GM19239 (cell line): ENCODE results near the gene ZNF155.

Source experiments
- DNase-seq: peaks from one replicate; pipeline ENCODE4 v3.0.0; 2011; ENCODE audit warnings: low spot score; ENCODE audit not compliant: insufficient read length
- FAIRE-seq: peaks from 2 replicates; lab custom pipeline; 2011; peaks lifted over from hg19 to GRCh38; lab: Jason Lieb, UNC

ZNF155 gene

DNA sequence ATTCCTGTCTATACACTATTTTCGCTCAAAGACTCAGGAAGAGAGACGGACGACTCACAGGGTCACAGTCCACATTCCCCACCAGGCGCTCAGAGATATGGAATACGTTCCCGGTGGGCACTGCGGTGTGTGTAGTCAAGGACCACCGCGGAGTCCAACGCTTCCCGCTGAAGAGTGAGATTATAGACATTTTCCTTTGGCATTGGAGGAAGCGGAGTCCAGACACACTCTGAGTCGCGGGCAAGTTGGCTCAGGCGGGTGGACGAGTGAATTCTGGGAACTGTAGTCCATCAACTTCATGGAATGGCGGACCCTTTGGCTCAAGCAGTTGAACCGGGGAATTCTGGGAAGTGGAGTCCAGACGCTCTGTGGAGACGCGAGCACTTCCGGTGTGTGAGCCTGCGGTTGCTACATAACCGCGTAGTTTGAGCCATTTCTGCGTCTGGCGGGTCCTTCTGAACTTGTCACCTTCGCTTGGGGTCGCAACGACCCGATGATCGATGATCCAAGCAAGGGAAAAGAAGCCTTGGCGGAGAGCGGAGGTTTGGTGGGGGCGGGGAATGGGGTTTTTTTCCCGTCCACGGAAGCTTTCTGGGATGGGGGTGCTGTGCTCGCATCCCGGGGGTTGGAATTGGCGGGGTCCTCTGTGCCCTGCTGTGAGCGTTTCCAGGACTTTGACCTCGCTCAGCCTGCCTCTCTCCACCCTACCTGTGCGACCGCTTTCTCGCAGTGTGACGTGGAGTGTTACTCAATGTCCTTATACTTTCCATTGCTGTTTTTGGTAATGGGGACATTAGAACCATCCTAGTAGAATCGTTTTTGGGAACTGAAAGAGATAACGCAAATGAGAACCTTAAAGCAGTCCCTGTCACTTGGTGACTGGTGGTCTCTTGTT is 18.8 kb downstream of the ZNF155 start, which contains the start of gene ZNF230:
ZNF230 (plus strand) TSS at position 392 of the 895 bp plus-strand sequence. CDS start 4,122 bp downstream, outside the sequence.
- peak; percentile 99 for FAIRE-seq
- DNase-seq, result peak; percentile 66

DNA sequence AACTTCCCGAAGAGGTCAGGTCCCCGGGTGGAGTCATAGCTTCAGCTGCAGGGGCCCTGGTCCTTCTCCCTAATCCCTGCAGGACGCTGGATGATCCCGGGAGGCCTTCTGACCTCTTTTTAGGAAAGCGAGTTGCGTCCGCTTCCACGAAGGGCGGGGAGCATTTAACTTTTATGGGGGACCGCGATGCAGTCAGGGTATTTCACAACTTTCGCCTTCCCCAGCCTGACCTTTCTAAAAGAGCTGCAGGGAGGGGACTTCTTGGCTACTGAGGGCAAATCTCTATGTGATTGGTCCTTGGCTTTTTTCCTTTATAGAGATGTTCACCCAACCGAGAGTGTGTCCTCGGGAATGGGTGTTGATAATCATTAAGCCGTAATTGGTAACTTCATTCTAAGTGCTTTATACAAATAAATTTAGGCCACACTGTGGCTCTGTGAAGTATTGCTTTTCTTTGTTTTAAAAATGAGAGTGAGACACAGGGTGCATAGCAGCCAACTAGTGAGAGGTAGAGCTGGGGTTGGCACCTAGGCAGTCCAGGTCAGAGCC is 19.5 kb downstream of the ZNF155 start:
- FAIRE-seq (peak; percentile 87), DNase-seq (no peak)

DNA sequence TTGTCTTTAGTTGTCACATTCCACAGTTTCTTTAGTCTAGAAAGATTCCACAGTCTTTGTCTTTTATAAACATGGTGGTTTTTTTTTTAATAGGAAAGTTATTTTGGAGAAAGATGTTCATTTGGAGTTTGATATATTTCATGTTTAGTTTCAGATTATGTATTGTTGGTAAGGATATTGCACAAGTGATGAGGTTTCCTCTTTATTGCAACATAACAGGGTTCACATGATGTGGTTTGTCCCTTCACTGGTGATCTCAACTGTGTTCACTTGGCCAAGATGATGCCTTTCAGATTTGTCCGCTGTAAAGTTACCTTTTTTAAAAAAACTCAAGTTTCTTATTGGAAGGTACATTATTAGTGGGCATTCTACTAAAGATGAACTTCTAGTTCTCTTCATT is 22.0 kb downstream of the ZNF155 start:
- DNase-seq (no peak), FAIRE-seq (no peak)

GRCh38 chr19:44007473-44007872 is 23.5 kb downstream of the ZNF155 start:
- FAIRE-seq, result no peak
- DNase-seq, result no peak

DNA sequence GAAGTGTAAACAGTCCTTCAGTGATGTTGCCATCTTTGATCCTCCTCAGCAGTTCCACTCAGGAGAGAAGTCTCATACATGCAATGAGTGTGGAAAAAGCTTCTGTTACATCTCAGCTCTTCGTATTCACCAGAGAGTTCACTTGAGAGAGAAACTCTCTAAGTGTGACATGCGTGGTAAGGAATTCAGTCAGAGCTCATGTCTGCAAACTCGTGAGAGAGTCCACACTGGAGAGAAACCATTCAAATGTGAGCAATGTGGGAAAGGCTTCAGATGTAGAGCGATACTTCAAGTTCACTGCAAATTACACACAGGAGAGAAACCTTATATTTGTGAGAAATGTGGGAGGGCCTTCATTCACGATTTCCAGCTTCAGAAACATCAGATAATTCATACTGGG is 26.5 kb downstream of the ZNF155 start:
- FAIRE-seq, result no peak

GRCh38 chr19:44019498-44019897 is 35.5 kb downstream of the ZNF155 start:
- no peak for DNase-seq
- FAIRE-seq, result no peak

More for the DNA sequence above, 26.5 kb downstream of the ZNF155 start:
- no peak for DNase-seq

GRCh38 chr19:44021221-44021620 is 37.2 kb downstream of the ZNF155 start:
- no peak for FAIRE-seq
- DNase-seq, result no peak

GRCh38 chr19:44024900-44025216 is 40.9 kb downstream of the ZNF155 start:
- no peak for FAIRE-seq
- no peak for DNase-seq

- DNase-seq, result peak; percentile 48
- FAIRE-seq, result peak; percentile 94
These were observed 41.4 kb downstream of the ZNF155 start, which contains the start of gene ZNF222 for GRCh38 chr19:44025217-44025936. Gene ZNF222 (plus strand): TSS chr19:44025379. CDS start chr19:44025437, 58 bp downstream.

GRCh38 chr19:44026622-44027021 is 42.6 kb downstream of the ZNF155 start:
- DNase-seq (no peak), FAIRE-seq (no peak)

- DNase-seq (no peak), FAIRE-seq (no peak)
These were observed 48.1 kb downstream of the ZNF155 start for GRCh38 chr19:44032001-44032610.

GRCh38 chr19:44042147-44042546 is 58.2 kb downstream of the ZNF155 start:
- FAIRE-seq, result no peak

More at GRCh38 chr19:44042147-44042546, 58.2 kb downstream of the ZNF155 start:
- DNase-seq, result no peak
